Left renal cortex interstitium (tissue), 4 donors: ENCODE results near the gene SPOCD1. TPM values are rescaled to one million over a fixed set of nuclear protein-coding genes. Genes with fewer than 3 reads are reported as not detected.

Experiments used
- DNase-seq, 4 donors: peaks; one replicate each; pipeline ENCODE4 v3.0.0-alpha.2; 2013; ENCODE audit warnings: low read depth in 4 of 4, low spot score in 2 of 4, missing footprints in 1 of 4
- polyA plus RNA-seq, 4 donors: library from polyadenylated mRNA; unstranded; fragments of 120-200 nt; gene quantifications; one replicate each; pipeline ENCODE4 v1.2.1, GENCODE V29; 2013; ENCODE audit not compliant: insufficient read length in 4 of 4

SPOCD1 gene
- polyA plus RNA-seq, 4 donors, result 0.25 to 0.62 (median 0.28) TPM

- no peak for DNase-seq
Measured at GRCh38 chr1:31776032-31776431, 39.8 kb downstream of the SPOCD1 start.

- no peak for DNase-seq
Measured at GRCh38 chr1:31775210-31775999, 40.4 kb downstream of the SPOCD1 start.

GRCh38 chr1:31774495-31774894 is 41.3 kb downstream of the SPOCD1 start:
- DNase-seq, result no peak

GRCh38 chr1:31773861-31774260 is 42.0 kb downstream of the SPOCD1 start:
- no peak for DNase-seq

- no peak for DNase-seq
Measured at GRCh38 chr1:31772669-31773248, 43.1 kb downstream of the SPOCD1 start.

GRCh38 chr1:31771891-31772668 is 43.7 kb downstream of the SPOCD1 start:
- DNase-seq, result no peak

GRCh38 chr1:31769720-31770390 is 46.0 kb downstream of the SPOCD1 start:
- DNase-seq, result no peak

- no peak for DNase-seq
Measured at GRCh38 chr1:31768939-31769704, 46.7 kb downstream of the SPOCD1 start.

GRCh38 chr1:31768407-31768907 is 47.4 kb downstream of the SPOCD1 start:
- no peak for DNase-seq

GRCh38 chr1:31767225-31767624 is 48.6 kb downstream of the SPOCD1 start:
- no peak for DNase-seq

GRCh38 chr1:31765516-31765915 is 50.3 kb downstream of the SPOCD1 start:
- no peak for DNase-seq

- no peak for DNase-seq
Measured at GRCh38 chr1:31765041-31765467, 50.8 kb downstream of the SPOCD1 start.

GRCh38 chr1:31764312-31765040 is 51.3 kb downstream of the SPOCD1 start, which contains the start of gene ADGRB2:
ADGRB2 (minus strand) TSS chr1:31764340; CDS start chr1:31757221, 7,119 bp downstream.
- DNase-seq, result no peak

- no peak for DNase-seq
Measured at GRCh38 chr1:31763671-31764311, 52.0 kb downstream of the SPOCD1 start.

GRCh38 chr1:31762726-31763670 is 52.8 kb downstream of the SPOCD1 start:
- no peak for DNase-seq

- no peak for DNase-seq
Measured at GRCh38 chr1:31762323-31762722, 53.5 kb downstream of the SPOCD1 start.

GRCh38 chr1:31761883-31762282 is 53.9 kb downstream of the SPOCD1 start:
- DNase-seq, result no peak
